Superior temporal gyrus (tissue), 1 donor: ENCODE data around the gene DPY19L1.
"Not testable (repeated sequence)": the region's sequence is repeated elsewhere in the genome, so short reads cannot be mapped to it uniquely, and the experiment has no call there.

Experiments
- DNase-seq: peaks from one replicate; pipeline ENCODE4 v3.0.0-alpha.2; 2016; ENCODE audit errors: extremely low spot score

DPY19L1 gene

GRCh38 chr7:34991938-34992840 is 45.1 kb downstream of the DPY19L1 start:
- no peak for DNase-seq

DNA sequence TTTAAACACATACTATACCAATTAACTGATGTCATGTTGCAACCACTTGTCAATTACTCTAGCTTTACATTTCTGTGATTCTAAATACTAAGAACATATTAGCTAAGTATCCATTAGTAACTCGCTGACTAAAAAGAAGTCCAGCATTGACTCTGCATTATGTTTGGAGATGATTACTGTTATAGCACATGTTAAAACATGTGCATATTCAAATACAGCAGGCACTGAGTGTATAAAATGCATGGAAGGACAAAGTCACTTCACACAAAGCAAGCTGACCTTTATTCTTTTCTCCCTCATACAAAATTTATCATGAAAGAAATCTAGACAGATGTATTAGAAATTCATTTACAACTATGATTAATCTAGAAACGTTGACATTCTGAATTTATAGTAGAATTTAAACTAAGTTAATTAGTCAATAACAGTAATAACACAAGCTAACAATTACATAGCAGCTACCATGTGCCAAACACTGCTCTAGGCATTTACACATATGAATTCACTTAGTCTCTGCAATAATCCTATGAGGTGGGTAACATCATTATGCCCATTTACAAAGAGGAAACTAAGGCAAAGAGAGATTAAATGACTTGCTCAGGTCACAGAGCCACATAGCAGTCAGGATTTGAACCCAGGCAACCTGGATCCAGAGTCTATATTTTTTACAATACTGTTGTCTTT is 48.7 kb downstream of the DPY19L1 start:
- not testable (repeated sequence) for DNase-seq

DNA sequence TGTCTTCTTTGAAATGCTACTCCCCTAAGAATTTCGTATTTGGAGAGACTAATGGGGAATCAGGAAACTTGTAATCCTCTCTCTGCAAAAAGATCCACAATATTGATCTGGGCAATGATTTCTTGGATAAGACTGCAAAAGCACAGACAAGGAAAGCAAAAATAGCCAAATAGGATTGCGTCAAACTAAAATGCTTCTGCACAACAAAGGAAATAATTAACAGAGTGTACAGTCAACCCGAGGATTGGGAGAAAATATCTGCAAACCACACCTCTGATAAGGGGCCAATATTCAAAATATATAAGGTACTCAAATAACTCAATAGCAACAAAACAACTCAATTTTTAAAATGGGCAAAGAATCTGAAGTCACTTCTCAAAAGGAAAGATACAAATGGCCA is 52.1 kb downstream of the DPY19L1 start:
- DNase-seq: not testable (repeated sequence)

DNA sequence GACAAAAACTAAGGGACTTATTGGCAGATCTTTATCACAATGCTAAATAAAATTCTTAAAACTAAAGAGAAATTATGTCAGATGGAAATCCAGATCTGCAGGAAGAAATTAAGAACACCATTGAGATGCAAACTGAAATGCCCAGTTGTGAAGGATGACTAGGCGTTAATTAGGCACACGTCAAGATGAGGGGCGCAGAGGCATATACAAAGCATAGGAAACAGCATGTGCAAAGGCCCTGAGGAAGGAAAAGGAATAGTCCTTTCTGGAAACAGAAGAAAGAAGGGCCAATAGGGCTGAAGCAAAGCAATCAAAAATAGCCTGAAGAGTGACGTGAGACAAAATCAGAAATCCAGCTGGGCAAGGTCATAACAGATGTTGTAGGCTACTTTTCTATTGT is 53.1 kb downstream of the DPY19L1 start:
- not testable (repeated sequence) for DNase-seq

DNA sequence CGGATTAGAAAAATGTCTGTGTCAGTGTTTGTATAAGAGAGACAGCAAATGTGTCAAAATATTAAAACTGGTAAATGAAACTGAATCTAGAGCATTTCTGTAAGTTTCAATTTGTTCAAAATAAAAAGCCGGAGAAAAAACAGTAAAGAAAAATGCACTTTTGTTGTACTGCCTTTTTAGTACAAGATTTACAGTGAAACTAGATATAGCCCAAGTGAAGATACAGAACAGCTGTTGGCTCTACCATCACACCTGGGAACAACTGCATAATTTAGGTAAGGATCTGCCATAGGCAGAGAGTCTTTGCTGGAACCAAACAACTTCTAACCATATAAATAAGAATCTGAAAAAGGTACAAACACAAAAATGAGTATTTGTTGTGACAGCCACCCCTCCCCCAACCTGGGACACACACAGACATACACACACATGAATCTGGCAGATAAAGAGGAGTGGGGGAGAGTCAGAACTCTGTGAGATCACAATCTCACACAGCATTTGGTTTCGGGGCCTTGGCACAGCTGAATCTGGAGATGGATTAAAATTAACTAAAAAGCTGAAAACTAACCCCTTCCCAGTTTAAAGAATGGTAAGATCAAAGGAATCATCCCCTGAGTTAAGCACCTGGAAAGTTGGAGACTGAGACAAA is 54.8 kb downstream of the DPY19L1 start:
- DNase-seq: no peak

- DNase-seq: not testable (repeated sequence)
These were observed 58.2 kb downstream of the DPY19L1 start for GRCh38 chr7:34979124-34979523.

DNA sequence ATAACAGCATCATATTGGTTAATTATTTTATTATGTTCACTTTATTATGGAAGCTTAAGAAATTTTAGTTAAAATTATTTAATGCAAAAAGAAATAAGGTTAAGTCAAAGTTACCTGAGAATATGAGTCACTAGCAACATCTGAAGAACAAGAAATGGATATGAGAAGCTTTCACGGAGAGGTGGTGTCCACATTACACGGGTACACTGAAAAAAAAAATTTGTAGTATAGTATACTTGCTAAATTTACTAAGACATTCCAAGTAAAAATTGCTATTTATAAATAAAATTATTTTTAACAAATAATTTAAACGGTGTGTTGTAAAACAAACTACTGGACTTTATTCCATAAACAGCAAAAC is 63.9 kb downstream of the DPY19L1 start:
- no peak for DNase-seq

DNA sequence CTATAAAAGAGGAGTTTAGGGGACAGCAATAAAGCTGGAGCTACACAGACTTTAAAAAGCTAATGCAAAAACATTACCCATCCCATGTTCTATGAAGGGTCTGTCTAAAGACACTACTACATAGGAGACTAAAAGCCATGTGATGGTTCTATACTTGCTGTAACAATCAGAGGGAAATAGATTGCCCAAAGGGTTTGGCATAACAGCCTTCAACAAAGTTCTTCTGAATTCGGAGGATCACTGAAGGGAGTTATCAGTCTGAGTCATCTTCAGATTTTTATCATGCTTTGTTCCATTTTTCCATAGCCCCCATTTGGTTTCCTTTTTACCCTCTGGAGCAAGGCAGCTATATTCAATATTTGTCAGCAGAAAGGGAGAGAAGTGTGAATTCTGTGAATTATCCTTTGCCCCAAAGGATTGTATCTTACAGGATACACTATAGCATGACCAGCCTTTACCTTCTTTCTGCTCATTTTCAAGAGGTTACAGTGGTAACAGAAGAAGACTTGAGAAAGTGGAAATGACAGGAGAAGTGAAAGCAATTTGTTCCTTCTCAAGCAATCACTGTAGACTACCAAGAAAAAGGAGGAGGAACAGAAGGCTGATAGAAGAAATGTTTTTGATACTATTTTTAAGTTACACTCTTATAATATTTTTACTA is 64.4 kb downstream of the DPY19L1 start:
- DNase-seq: not testable (repeated sequence)

DNA sequence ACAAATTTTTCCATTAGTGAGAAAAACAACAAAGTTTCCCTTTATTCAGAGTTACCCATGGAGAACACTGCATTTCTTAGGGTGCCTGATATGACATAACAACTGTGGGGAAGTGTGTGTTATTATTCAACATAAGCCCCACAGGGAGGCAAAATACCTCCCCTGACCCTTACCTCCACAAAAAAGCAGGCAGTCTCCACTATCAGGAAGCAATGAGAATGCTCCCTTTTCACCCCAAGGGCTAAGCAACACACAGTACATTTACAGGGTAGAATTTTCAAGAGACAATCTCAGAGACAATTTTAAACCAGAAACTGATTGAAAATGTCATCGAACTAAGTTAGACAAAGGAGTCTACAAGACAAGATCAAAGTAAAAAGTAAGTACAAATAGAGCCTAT is 69.5 kb downstream of the DPY19L1 start:
- not testable (repeated sequence) for DNase-seq

GRCh38 chr7:34966504-34966903 is 70.8 kb downstream of the DPY19L1 start:
- not testable (repeated sequence) for DNase-seq

DNA sequence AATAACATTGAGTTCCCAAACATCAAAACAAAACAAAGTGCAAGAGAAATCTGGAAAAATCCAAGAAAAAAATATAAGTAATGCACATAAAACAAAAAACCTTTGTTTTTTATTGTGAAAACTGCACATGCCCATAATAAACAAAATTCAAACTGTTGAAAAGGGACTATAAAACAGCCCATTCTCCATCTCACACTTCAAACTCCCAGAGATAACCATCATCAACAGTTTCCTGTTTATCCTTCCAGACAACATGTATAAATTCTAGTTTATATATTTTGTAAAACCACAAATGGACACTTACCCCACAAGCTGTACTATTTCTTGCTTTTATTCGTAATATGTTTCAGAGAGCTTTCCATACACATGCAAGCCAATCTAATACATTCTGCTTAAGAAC is 79.3 kb downstream of the DPY19L1 start:
- DNase-seq: no peak

DNA sequence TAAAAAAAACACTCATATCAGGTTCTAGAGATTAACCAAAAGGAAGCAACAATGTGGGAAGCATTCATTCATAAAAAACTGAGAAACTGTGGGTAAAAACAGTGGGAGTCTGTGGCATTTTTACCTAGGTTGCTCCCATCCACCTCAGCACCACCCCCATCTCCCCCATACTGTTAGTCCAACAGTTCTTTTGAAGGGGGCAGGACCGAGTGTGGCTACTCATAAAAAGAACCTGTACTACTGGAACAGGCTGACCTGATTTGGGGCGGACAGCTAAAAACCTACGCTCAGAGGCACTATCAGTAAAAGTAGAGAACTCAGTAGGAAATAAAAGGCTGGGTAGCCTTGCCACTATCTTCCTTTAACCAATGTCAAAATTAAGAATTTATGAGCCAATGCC is 84.5 kb downstream of the DPY19L1 start:
- DNase-seq: no peak

- DNase-seq: no peak
These were observed 87.9 kb downstream of the DPY19L1 start for GRCh38 chr7:34949361-34949760.

GRCh38 chr7:34947427-34947826 is 89.9 kb downstream of the DPY19L1 start:
- not testable (repeated sequence) for DNase-seq

GRCh38 chr7:34946486-34946885 is 90.8 kb downstream of the DPY19L1 start:
- DNase-seq: no peak

GRCh38 chr7:34945894-34946477 is 91.3 kb downstream of the DPY19L1 start:
- not testable (repeated sequence) for DNase-seq

- no peak for DNase-seq
These were observed 98.1 kb downstream of the DPY19L1 start for GRCh38 chr7:34939175-34939574.

DNA sequence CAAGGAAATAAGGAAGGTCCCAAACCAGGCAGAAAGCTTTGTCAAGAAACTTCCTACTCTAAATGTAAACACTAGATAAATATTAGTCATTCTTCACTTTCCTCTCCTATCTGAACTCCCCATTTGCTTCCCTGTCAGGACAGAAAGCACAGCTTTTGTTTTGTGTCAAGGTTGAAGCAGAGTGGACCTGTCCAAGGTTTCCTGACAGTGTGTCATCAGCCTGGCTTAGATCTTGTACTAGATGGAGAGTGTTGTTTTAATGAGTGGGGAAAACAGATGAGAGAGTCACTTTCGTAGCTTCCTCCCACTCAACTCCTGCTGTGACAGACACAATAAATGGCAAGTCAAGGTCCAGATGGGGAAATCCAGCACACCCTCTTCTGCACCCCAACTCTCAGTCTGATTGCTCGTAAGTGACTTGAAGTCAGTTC is 101.5 kb downstream of the DPY19L1 start:
- DNase-seq: not testable (repeated sequence)

DNA sequence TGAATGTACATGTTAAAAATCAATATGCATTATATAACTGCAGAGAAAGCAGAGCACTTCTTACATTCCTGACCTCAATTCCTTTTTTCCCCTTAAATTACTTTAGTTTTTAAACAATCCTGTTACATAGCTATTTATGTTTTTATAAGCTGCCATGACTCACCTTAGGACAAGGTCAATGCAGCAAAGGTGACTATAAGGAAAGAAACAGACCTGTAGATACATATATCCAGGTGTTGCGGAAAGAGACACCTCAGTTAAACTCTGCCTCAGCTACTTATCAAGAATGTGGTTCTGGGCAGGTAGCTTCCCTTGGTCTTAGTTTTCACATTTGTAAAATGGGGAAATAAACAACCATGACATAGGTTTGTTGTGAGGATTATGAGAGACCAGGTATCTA is 105.5 kb downstream of the DPY19L1 start:
- DNase-seq: no peak

- DNase-seq: not testable (repeated sequence)
These were observed 107.5 kb downstream of the DPY19L1 start for GRCh38 chr7:34929783-34930182.

GRCh38 chr7:34928560-34928959 is 108.7 kb downstream of the DPY19L1 start:
- DNase-seq: no peak

DNA sequence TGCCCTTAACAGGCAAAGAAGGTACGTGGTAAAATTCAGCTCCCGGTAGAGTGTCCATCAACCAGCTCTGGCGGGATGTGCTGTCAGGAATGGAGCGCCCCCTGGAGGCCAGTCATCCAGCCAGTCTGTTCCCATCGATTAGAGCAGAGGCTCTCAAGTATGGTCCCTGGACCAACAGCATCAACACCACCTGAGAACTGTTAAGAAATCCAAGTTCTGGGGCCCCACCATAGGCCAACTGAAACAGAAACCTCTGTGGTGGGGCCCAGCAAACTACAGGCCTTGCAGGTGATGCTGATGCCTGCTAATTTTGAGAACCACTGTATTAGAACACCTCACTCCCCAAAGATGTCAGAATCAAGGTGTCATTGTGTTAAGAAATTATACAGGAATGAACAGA is 109.2 kb downstream of the DPY19L1 start:
- peak; percentile 83 for DNase-seq
